ENCODE data around the gene ESYT3. TPM values are rescaled to one million over a fixed set of nuclear protein-coding genes. Genes with fewer than 3 reads are reported as not detected.
A peak's percentile ranks its signal among the peaks of the same experiment; 100 is the strongest.

The ESYT3 gene
- total RNA-seq, 1 experiment from 2014 or later, result 6.3 TPM

DNA sequence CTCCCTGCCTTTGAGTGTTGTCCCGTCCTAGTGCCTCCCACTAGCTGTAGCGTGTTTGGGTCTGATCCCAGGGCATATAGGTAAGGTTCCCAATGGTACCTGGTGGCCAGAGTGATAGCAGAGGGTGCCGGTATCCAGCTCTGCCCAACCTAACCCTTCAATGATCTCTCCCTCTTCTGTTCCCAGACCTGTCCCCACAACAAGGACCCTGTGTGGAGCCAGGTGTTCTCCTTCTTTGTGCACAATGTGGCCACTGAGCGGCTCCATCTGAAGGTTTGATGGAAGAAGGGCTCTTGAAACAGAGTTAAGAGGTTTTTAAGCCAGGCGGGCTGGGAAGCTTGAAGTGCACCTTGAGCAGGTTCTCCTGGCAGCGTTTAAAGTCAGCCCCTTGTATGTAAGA is 35.5 kb downstream of the ESYT3 start:
- Histone ChIP-seq H3K27me3 (ENCODE audit: insufficient read depth, low read length) (no peaks in the 10 kb centered on the region), H2BK5ac (ENCODE audit: insufficient read length, low read length) (no peak overlapping the region), H2AK5ac (ENCODE audit: insufficient read length, low read length) (no peak overlapping the region), H3K79me1 (ENCODE audit: insufficient read depth, low read depth, low read length, poor library complexity, severe bottlenecking) (no peaks in the 10 kb centered on the region), H3K23me2 (ENCODE audit: insufficient read length, low read depth, low read length, poor library complexity, severe bottlenecking) (peaks cover 2% of the 10 kb centered on the region), H3K9ac (ENCODE audit: extremely low read depth, insufficient read length, low read length) (no peak overlapping the region), H4K20me1 (ENCODE audit: control insufficient read depth, insufficient read depth, insufficient read length) (no peaks in the 10 kb centered on the region), H3T11ph (ENCODE audit: low read length) (no peak overlapping the region), H3K18ac (ENCODE audit: insufficient read length, low read depth, low read length) (no peak overlapping the region), H3K4me2 (ENCODE audit: insufficient read depth, insufficient read length, low read length) (no peak overlapping the region), H3K27ac (ENCODE audit: insufficient read length, low read depth, low read length) (no peak overlapping the region), H3K23ac (ENCODE audit: insufficient read length, low read depth, low read length) (no peak overlapping the region), H3K79me2 (ENCODE audit: insufficient read depth, low read length) (no peaks in the 10 kb centered on the region), H3K14ac (ENCODE audit: insufficient read depth, low read length) (no peak overlapping the region), H2BK120ac (ENCODE audit: low read depth, low read length, poor library complexity, severe bottlenecking) (no peak overlapping the region), H4K5ac (ENCODE audit: insufficient read length, low read depth, low read length) (no peak overlapping the region), H4K8ac (replicated peaks; ENCODE audit: insufficient read length, low read depth, low read length) (no peak overlapping the region), H3K56ac (ENCODE audit: insufficient read length, low read depth, low read length) (no peak overlapping the region), H4K91ac (ENCODE audit: insufficient read length, low read depth, low read length) (no peak overlapping the region), H3K4me1 (ENCODE audit: insufficient read depth, low read length) (no peaks in the 10 kb centered on the region), H2BK20ac (ENCODE audit: low read depth, low read length, poor library complexity, severe bottlenecking) (no peak overlapping the region), H3K9me3 (ENCODE audit: control insufficient read depth, low read depth, low read length) (no peaks in the 10 kb centered on the region), H3K4ac (ENCODE audit: low read depth, low read length) (no peak overlapping the region), H2BK12ac (ENCODE audit: insufficient read length, low read depth, low read length) (no peak overlapping the region), H2BK15ac (ENCODE audit: low read depth, low read length) (no peak overlapping the region), H2AFZ (ENCODE audit: low read length) (no peak overlapping the region)
- H3K36me3 Mint-ChIP-seq (ENCODE audit: insufficient read depth in 1 of 3, low read depth in 3 of 3), result peaks cover 0 to 8% (median 2%) of the 10 kb centered on the region in 3 experiments; a peak in 5 of 7 replicates
- no peaks in the 10 kb centered on the region for H3K9me3 Mint-ChIP-seq
- no peak for DNase-seq
- H3K4me3 Mint-ChIP-seq, result no peak overlapping the region
- peaks cover 5 to 6% of the 10 kb centered on the region in 2 experiments; a peak in 3 of 4 replicates for H3K4me1 Mint-ChIP-seq
- no CpG with 5 or more reads among the region's 6 CpGs for WGBS (ENCODE audit: extremely low coverage, insufficient read length, low lambda C conversion rate)
- peak overlapping the region in 1 of 3 experiments; percentile 39; a peak in 1 of 7 replicates for H3K27ac Mint-ChIP-seq
- TF ChIP-seq, protein P1, sequence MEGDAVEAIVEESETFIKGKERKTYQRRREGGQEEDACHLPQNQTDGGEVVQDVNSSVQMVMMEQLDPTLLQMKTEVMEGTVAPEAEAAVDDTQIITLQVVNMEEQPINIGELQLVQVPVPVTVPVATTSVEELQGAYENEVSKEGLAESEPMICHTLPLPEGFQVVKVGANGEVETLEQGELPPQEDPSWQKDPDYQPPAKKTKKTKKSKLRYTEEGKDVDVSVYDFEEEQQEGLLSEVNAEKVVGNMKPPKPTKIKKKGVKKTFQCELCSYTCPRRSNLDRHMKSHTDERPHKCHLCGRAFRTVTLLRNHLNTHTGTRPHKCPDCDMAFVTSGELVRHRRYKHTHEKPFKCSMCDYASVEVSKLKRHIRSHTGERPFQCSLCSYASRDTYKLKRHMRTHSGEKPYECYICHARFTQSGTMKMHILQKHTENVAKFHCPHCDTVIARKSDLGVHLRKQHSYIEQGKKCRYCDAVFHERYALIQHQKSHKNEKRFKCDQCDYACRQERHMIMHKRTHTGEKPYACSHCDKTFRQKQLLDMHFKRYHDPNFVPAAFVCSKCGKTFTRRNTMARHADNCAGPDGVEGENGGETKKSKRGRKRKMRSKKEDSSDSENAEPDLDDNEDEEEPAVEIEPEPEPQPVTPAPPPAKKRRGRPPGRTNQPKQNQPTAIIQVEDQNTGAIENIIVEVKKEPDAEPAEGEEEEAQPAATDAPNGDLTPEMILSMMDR (conservative IDR thresholded peaks at IDR 0.05), result no peak
- no peaks in the 10 kb centered on the region for H3K27me3 Mint-ChIP-seq (ENCODE audit: low read depth)
